ENCODE data around the gene SCGB1D1.
A peak's percentile ranks its signal among the peaks of the same experiment; 100 is the strongest.

The SCGB1D1 gene

GRCh38 chr11:62190011-62190410 lies at the start of gene SCGB1D1:
Gene SCGB1D1, plus strand, starts transcription at chr11:62190216. Its CDS starts 69 bp downstream, at chr11:62190285.
- POLR2A ChIA-PET, result no interaction called here
- no peak for DNase-seq (ENCODE audit: low read depth, low spot score)
- CTCF ChIA-PET, result interaction anchor here (1.0 to 2.2 kb wide), 3 partner anchors 10 to 121 kb away, joined by 3 to 9 read pairs (median 5); no protein-coding TSS in a partner anchor
- no peak within 1 kb of the TSS for H3K4me3 ChIP-seq (ENCODE audit: low read depth, low read length)
- TF ChIP-seq CTCF (IDR thresholded peaks at IDR 0.05; ENCODE audit: insufficient read depth, low read length, missing control alignments), result no peak

- CTCF ChIA-PET, result no interaction called here
- H3K4me3 ChIP-seq (ENCODE audit: low read depth, low read length), result no peak overlapping the region
- POLR2A ChIA-PET, result no interaction called here
- TF ChIP-seq CTCF (IDR thresholded peaks at IDR 0.05; ENCODE audit: insufficient read depth, low read length, missing control alignments), result no peak
- no peak for DNase-seq (ENCODE audit: low read depth, low spot score)
These were observed 49.5 kb upstream of the SCGB1D1 start for GRCh38 chr11:62140304-62141110.

GRCh38 chr11:62141111-62142042 lies 48.6 kb upstream of the SCGB1D1 start:
- no peak overlapping the region for H3K4me3 ChIP-seq (ENCODE audit: low read depth, low read length)
- CTCF ChIA-PET, result no interaction called here
- POLR2A ChIA-PET, result no interaction called here
- DNase-seq (ENCODE audit: low read depth, low spot score), result no peak
- no peak for TF ChIP-seq CTCF (IDR thresholded peaks at IDR 0.05; ENCODE audit: insufficient read depth, low read length, missing control alignments)

- no peak for TF ChIP-seq CTCF (IDR thresholded peaks at IDR 0.05; ENCODE audit: insufficient read depth, low read length, missing control alignments)
- ChIA-PET CTCF (no interaction called here), POLR2A (no interaction called here)
- no peak overlapping the region for H3K4me3 ChIP-seq (ENCODE audit: low read depth, low read length)
- no peak for DNase-seq (ENCODE audit: low read depth, low spot score)
These were observed 48.0 kb upstream of the SCGB1D1 start for GRCh38 chr11:62142043-62142375.

GRCh38 chr11:62142921-62143320 lies 47.1 kb upstream of the SCGB1D1 start:
- TF ChIP-seq CTCF (IDR thresholded peaks at IDR 0.05; ENCODE audit: insufficient read depth, low read length, missing control alignments), result no peak
- DNase-seq (ENCODE audit: low read depth, low spot score), result no peak
- ChIA-PET CTCF (no interaction called here), POLR2A (no interaction called here)
- no peak overlapping the region for H3K4me3 ChIP-seq (ENCODE audit: low read depth, low read length)

- no peak for DNase-seq (ENCODE audit: low read depth, low spot score)
- ChIA-PET CTCF (interaction anchor here (0.7 kb wide), 1 partner anchor 11 kb away, joined by 4 read pairs; no protein-coding TSS in a partner anchor), POLR2A (no interaction called here)
- peak; percentile 7 for TF ChIP-seq CTCF (IDR thresholded peaks at IDR 0.05; ENCODE audit: insufficient read depth, low read length, missing control alignments)
- H3K4me3 ChIP-seq (ENCODE audit: low read depth, low read length), result no peak overlapping the region
These were observed 46.3 kb upstream of the SCGB1D1 start for GRCh38 chr11:62143727-62144126.

All from AG04449 (cell line).